ENCODE results near the gene ADGRG2.

- TF ChIP-seq CTCF (IDR thresholded peaks at IDR 0.05; ENCODE audit: insufficient read depth, low read length): no peak
- TF ChIP-seq POLR2AphosphoS5 (IDR thresholded peaks at IDR 0.05; ENCODE audit: low read depth): no peak
Measured at GRCh38 chrX:19007011-19007410, 115.3 kb downstream of the ADGRG2 start.
